Chondrocyte (in vitro differentiated cells): ENCODE results near the gene TBC1D5. TPM values are rescaled to one million over a fixed set of nuclear protein-coding genes. Genes with fewer than 3 reads are reported as not detected.

Experiments
- DNase-seq: peaks from one replicate; pipeline ENCODE4 v3.0.0; 2021; ENCODE audit warnings: mixed read lengths, low spot score
- H3K27ac Mint-ChIP-seq: one replicate; pipeline ENCODE4 v1.8.0; 2021; ENCODE audit warnings: mild to moderate bottlenecking, moderate library complexity, mixed read lengths; ENCODE audit not compliant: unreplicated experiment
- H3K27me3 Mint-ChIP-seq: 2 replicates; pipeline ENCODE4 v1.8.0; 2021; ENCODE audit warnings: low read depth, mixed read lengths
- H3K36me3 Mint-ChIP-seq: 2 replicates; pipeline ENCODE4 v1.8.0; 2021; ENCODE audit warnings: low read depth, mixed read lengths
- H3K4me1 Mint-ChIP-seq: 2 replicates; pipeline ENCODE4 v1.8.0; 2021; ENCODE audit warnings: low read depth, mild to moderate bottlenecking, mixed read lengths
- H3K4me3 Mint-ChIP-seq: one replicate; pipeline ENCODE4 v1.8.0; 2021; ENCODE audit warnings: mild to moderate bottlenecking, moderate library complexity, mixed read lengths; ENCODE audit not compliant: unreplicated experiment
- H3K9me3 Mint-ChIP-seq: 2 replicates; pipeline ENCODE4 v1.8.0; 2021; ENCODE audit warnings: low read depth, mixed read lengths
- CTCF ChIP-seq: fragments of 200-600 bp; sonication (generic); IDR thresholded peaks from 2 replicates; pipeline ENCODE4 v1.5.0; 2021; ENCODE audit warnings: antibody characterized with exemption, mild to moderate bottlenecking, moderate library complexity
- total RNA-seq: library from RNA; stranded (reverse); gene quantifications from 3 replicates; pipeline ENCODE4 v1.2.1, GENCODE V29; 2021

TBC1D5 gene
- total RNA-seq, 1 donor from 2014 or later = 44.6 TPM

DNA sequence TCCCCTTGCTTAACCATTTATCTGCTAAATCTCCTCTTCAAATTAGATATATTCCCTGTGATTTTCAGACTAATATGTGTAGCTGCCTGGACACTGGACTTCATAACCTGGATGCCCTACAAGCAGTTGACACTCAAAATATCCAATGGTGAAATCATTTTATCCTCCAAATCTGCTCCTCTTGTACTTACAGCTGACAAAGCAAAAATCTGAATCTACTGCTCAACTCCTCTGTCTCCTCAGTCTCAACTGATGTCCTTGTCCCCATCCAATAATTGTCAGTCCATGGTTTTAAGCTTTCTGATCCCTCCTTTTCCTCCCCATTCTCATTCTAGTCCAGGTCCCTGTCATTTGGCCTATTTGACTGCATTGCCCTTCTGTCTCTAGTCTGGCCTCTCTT is 411.8 kb downstream of the TBC1D5 start:
- Mint-ChIP-seq H3K27me3 (no peaks in the 10 kb centered on the region), H3K4me1 (no peaks in the 10 kb centered on the region), H3K4me3 (no peak overlapping the region), H3K36me3 (no peaks in the 10 kb centered on the region), H3K27ac (no peak overlapping the region), H3K9me3 (no peaks in the 10 kb centered on the region)
- no peak for DNase-seq
- no peak for TF ChIP-seq CTCF

GRCh38 chr3:17329927-17330326 is 412.5 kb downstream of the TBC1D5 start:
- Mint-ChIP-seq H3K4me1 (no peaks in the 10 kb centered on the region), H3K27ac (no peak overlapping the region), H3K9me3 (no peaks in the 10 kb centered on the region), H3K36me3 (no peaks in the 10 kb centered on the region), H3K4me3 (no peak overlapping the region), H3K27me3 (no peaks in the 10 kb centered on the region)
- TF ChIP-seq CTCF = no peak
- DNase-seq = no peak

DNA sequence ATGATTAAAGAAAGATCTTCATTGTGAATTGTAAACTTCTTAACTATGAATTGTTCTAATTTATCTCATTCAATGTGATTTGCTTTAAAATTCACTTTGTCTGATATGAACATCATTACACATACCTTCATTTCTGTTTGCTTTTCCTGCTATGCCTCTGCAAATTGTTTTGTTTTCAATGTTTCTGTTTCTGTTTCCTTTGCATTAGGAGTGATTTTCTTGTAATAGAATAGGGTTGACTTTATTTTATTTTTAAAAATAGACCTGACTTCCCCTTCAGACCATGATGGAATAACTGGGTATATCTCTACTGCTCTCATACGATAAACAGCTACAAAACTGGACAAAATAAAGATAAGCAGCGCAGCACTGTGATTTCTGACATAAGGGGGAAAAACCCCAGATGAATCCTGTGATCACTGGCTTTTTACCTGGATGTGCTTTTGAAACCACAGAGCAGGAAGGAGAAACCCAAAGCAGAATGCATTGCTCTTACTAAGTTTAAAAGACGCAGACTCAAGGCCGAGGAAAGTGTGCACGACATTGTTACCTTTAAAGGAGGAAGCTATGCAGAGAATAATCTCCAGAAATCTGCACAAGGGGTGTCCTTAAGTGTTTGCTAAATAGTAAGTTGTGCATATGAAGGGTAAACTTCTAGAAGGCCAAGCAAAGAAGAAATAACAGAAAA is 420.2 kb downstream of the TBC1D5 start:
- Mint-ChIP-seq H3K9me3 (no peaks in the 10 kb centered on the region), H3K36me3 (no peaks in the 10 kb centered on the region), H3K4me1 (no peaks in the 10 kb centered on the region), H3K4me3 (no peak overlapping the region), H3K27me3 (no peaks in the 10 kb centered on the region), H3K27ac (no peak overlapping the region)
- no peak for DNase-seq
- TF ChIP-seq CTCF = no peak

- DNase-seq = no peak
- Mint-ChIP-seq H3K4me1 (no peaks in the 10 kb centered on the region), H3K36me3 (no peaks in the 10 kb centered on the region), H3K4me3 (no peak overlapping the region), H3K27ac (no peak overlapping the region), H3K9me3 (no peaks in the 10 kb centered on the region), H3K27me3 (no peaks in the 10 kb centered on the region)
- TF ChIP-seq CTCF = no peak
These were observed 422.2 kb downstream of the TBC1D5 start for GRCh38 chr3:17320266-17320665.

- H3K27ac Mint-ChIP-seq = no peak overlapping the region
- no peaks in the 10 kb centered on the region for H3K9me3 Mint-ChIP-seq
- H3K27me3 Mint-ChIP-seq = no peaks in the 10 kb centered on the region
- DNase-seq = no peak
- H3K4me1 Mint-ChIP-seq = no peaks in the 10 kb centered on the region
- no peak for TF ChIP-seq CTCF
- H3K4me3 Mint-ChIP-seq = no peak overlapping the region
- H3K36me3 Mint-ChIP-seq = no peaks in the 10 kb centered on the region
These were observed 426.5 kb downstream of the TBC1D5 start for GRCh38 chr3:17315897-17316296.
